ENCODE data around the gene PRKCA.

Gene PRKCA

GRCh38 chr17:66633317-66633965 lies 331.0 kb downstream of the PRKCA start:
- Histone ChIP-seq H4K8ac (ENCODE audit: low read depth, low read length) (no peak overlapping the region), H2BK120ac (ENCODE audit: low read depth, low read length) (no peak overlapping the region), H2AFZ (ENCODE audit: low read length) (no peak overlapping the region), H3K4me1 (ENCODE audit: control insufficient read depth in 2 of 2, insufficient read depth in 1 of 2, low read depth in 1 of 2, low read length in 2 of 2) (no peaks in the 10 kb centered on the region), H3K79me1 (ENCODE audit: low read depth, low read length) (no peaks in the 10 kb centered on the region), H4K91ac (ENCODE audit: low read depth, low read length, poor library complexity) (no peak overlapping the region), H3K14ac (ENCODE audit: low read length) (no peak overlapping the region), H3K27ac (replicated peaks; ENCODE audit: low read length) (no peak overlapping the region), H3K36me3 (replicated peaks in 1 of 2; ENCODE audit: control insufficient read depth in 2 of 2, insufficient read depth in 2 of 2, low read length in 2 of 2) (no peaks in the 10 kb centered on the region), H2BK15ac (ENCODE audit: low read length) (no peak overlapping the region), H2BK12ac (ENCODE audit: low read length) (no peak overlapping the region), H3K4me3 (ENCODE audit: low read length in 2 of 2) (no peak overlapping the region), H2BK5ac (ENCODE audit: low read length) (no peak overlapping the region), H3K9me3 (replicated peaks in 1 of 2; ENCODE audit: control insufficient read depth in 2 of 2, insufficient read depth in 1 of 2, low read depth in 1 of 2, low read length in 2 of 2) (no peaks in the 10 kb centered on the region), H3K4me2 (ENCODE audit: insufficient read depth, low read length, poor library complexity, severe bottlenecking) (no peak overlapping the region), H3K18ac (ENCODE audit: low read length) (no peak overlapping the region), H3K23ac (ENCODE audit: low read depth, low read length, poor library complexity) (no peak overlapping the region), H3K9ac (ENCODE audit: low read depth, low read length, poor library complexity) (no peak overlapping the region), H2AK5ac (ENCODE audit: low read depth, low read length) (no peak overlapping the region), H3K27me3 (ENCODE audit: control insufficient read depth in 3 of 3, insufficient read depth in 3 of 3, low read depth in 1 of 3, low read length in 3 of 3) (no peaks in the 10 kb centered on the region), H3K4ac (ENCODE audit: low read length) (no peak overlapping the region)
- WGBS, 2 donors (ENCODE audit: extremely low coverage in 2 of 2, insufficient read length in 2 of 2, insufficient replicate concordance in 1 of 2): no CpG with 5 or more reads among the region's 3 CpGs
- no peak for DNase-seq (ENCODE audit: low spot score)

- Histone ChIP-seq H3K18ac (ENCODE audit: low read length) (no peak overlapping the region), H2BK5ac (ENCODE audit: low read length) (no peak overlapping the region), H2BK12ac (ENCODE audit: low read length) (no peak overlapping the region), H3K4me1 (ENCODE audit: control insufficient read depth in 2 of 2, insufficient read depth in 1 of 2, low read depth in 1 of 2, low read length in 2 of 2) (no peaks in the 10 kb centered on the region), H3K14ac (ENCODE audit: low read length) (no peak overlapping the region), H3K27ac (replicated peaks; ENCODE audit: low read length) (no peak overlapping the region), H2AFZ (ENCODE audit: low read length) (no peak overlapping the region), H2BK120ac (ENCODE audit: low read depth, low read length) (no peak overlapping the region), H2AK5ac (ENCODE audit: low read depth, low read length) (no peak overlapping the region), H3K36me3 (replicated peaks in 1 of 2; ENCODE audit: control insufficient read depth in 2 of 2, insufficient read depth in 2 of 2, low read length in 2 of 2) (no peaks in the 10 kb centered on the region), H3K9ac (ENCODE audit: low read depth, low read length, poor library complexity) (no peak overlapping the region), H3K79me1 (ENCODE audit: low read depth, low read length) (no peaks in the 10 kb centered on the region), H4K91ac (ENCODE audit: low read depth, low read length, poor library complexity) (no peak overlapping the region), H3K4me2 (ENCODE audit: insufficient read depth, low read length, poor library complexity, severe bottlenecking) (no peak overlapping the region), H3K9me3 (replicated peaks in 1 of 2; ENCODE audit: control insufficient read depth in 2 of 2, insufficient read depth in 1 of 2, low read depth in 1 of 2, low read length in 2 of 2) (no peaks in the 10 kb centered on the region), H3K4me3 (ENCODE audit: low read length in 2 of 2) (no peak overlapping the region), H3K23ac (ENCODE audit: low read depth, low read length, poor library complexity) (no peak overlapping the region), H2BK15ac (ENCODE audit: low read length) (no peak overlapping the region), H4K8ac (ENCODE audit: low read depth, low read length) (no peak overlapping the region), H3K27me3 (ENCODE audit: control insufficient read depth in 3 of 3, insufficient read depth in 3 of 3, low read depth in 1 of 3, low read length in 3 of 3) (no peaks in the 10 kb centered on the region), H3K4ac (ENCODE audit: low read length) (no peak overlapping the region)
- no peak for DNase-seq (ENCODE audit: low spot score)
- no CpG with 5 or more reads among the region's 1 CpG for WGBS, 2 donors (ENCODE audit: extremely low coverage in 2 of 2, insufficient read length in 2 of 2, insufficient replicate concordance in 1 of 2)
Measured at GRCh38 chr17:66634193-66634592, 331.8 kb downstream of the PRKCA start.

GRCh38 chr17:66635386-66636045 lies 333.1 kb downstream of the PRKCA start:
- H3K79me1 ChIP-seq (ENCODE audit: low read depth, low read length): no peaks in the 10 kb centered on the region
- H3K27ac ChIP-seq (replicated peaks; ENCODE audit: low read length): no peak overlapping the region
- H3K4me1 ChIP-seq (ENCODE audit: control insufficient read depth in 2 of 2, insufficient read depth in 1 of 2, low read depth in 1 of 2, low read length in 2 of 2): no peaks in the 10 kb centered on the region
- H3K4ac ChIP-seq (ENCODE audit: low read length): no peak overlapping the region
- no peaks in the 10 kb centered on the region for H3K36me3 ChIP-seq (replicated peaks in 1 of 2; ENCODE audit: control insufficient read depth in 2 of 2, insufficient read depth in 2 of 2, low read length in 2 of 2)
- H3K4me2 ChIP-seq (ENCODE audit: insufficient read depth, low read length, poor library complexity, severe bottlenecking): no peak overlapping the region
- DNase-seq (ENCODE audit: low spot score): no peak
- H2BK15ac ChIP-seq (ENCODE audit: low read length): no peak overlapping the region
- H3K4me3 ChIP-seq (ENCODE audit: low read length in 2 of 2): no peak overlapping the region
- H3K14ac ChIP-seq (ENCODE audit: low read length): no peak overlapping the region
- no peak overlapping the region for H3K18ac ChIP-seq (ENCODE audit: low read length)
- H4K91ac ChIP-seq (ENCODE audit: low read depth, low read length, poor library complexity): no peak overlapping the region
- no peaks in the 10 kb centered on the region for H3K27me3 ChIP-seq (ENCODE audit: control insufficient read depth in 3 of 3, insufficient read depth in 3 of 3, low read depth in 1 of 3, low read length in 3 of 3)
- no peaks in the 10 kb centered on the region for H3K9me3 ChIP-seq (replicated peaks in 1 of 2; ENCODE audit: control insufficient read depth in 2 of 2, insufficient read depth in 1 of 2, low read depth in 1 of 2, low read length in 2 of 2)
- no peak overlapping the region for H2BK12ac ChIP-seq (ENCODE audit: low read length)
- no peak overlapping the region for H4K8ac ChIP-seq (ENCODE audit: low read depth, low read length)
- H2AK5ac ChIP-seq (ENCODE audit: low read depth, low read length): no peak overlapping the region
- no peak overlapping the region for H2AFZ ChIP-seq (ENCODE audit: low read length)
- H3K9ac ChIP-seq (ENCODE audit: low read depth, low read length, poor library complexity): no peak overlapping the region
- H3K23ac ChIP-seq (ENCODE audit: low read depth, low read length, poor library complexity): no peak overlapping the region
- H2BK5ac ChIP-seq (ENCODE audit: low read length): no peak overlapping the region
- WGBS, 2 donors (ENCODE audit: extremely low coverage in 2 of 2, insufficient read length in 2 of 2, insufficient replicate concordance in 1 of 2): no CpG with 5 or more reads among the region's 7 CpGs
- no peak overlapping the region for H2BK120ac ChIP-seq (ENCODE audit: low read depth, low read length)

- Histone ChIP-seq H3K27me3 (ENCODE audit: control insufficient read depth in 3 of 3, insufficient read depth in 3 of 3, low read depth in 1 of 3, low read length in 3 of 3) (no peaks in the 10 kb centered on the region), H3K9me3 (replicated peaks in 1 of 2; ENCODE audit: control insufficient read depth in 2 of 2, insufficient read depth in 1 of 2, low read depth in 1 of 2, low read length in 2 of 2) (no peaks in the 10 kb centered on the region), H3K18ac (ENCODE audit: low read length) (no peak overlapping the region), H2AFZ (ENCODE audit: low read length) (no peak overlapping the region), H3K27ac (replicated peaks; ENCODE audit: low read length) (no peak overlapping the region), H2BK15ac (ENCODE audit: low read length) (no peak overlapping the region), H2BK12ac (ENCODE audit: low read length) (no peak overlapping the region), H3K14ac (ENCODE audit: low read length) (no peak overlapping the region), H3K36me3 (replicated peaks in 1 of 2; ENCODE audit: control insufficient read depth in 2 of 2, insufficient read depth in 2 of 2, low read length in 2 of 2) (no peaks in the 10 kb centered on the region), H4K8ac (ENCODE audit: low read depth, low read length) (no peak overlapping the region), H3K4me3 (ENCODE audit: low read length in 2 of 2) (no peak overlapping the region), H3K23ac (ENCODE audit: low read depth, low read length, poor library complexity) (no peak overlapping the region), H2BK5ac (ENCODE audit: low read length) (no peak overlapping the region), H3K4me2 (ENCODE audit: insufficient read depth, low read length, poor library complexity, severe bottlenecking) (no peak overlapping the region), H4K91ac (ENCODE audit: low read depth, low read length, poor library complexity) (no peak overlapping the region), H2BK120ac (ENCODE audit: low read depth, low read length) (no peak overlapping the region), H2AK5ac (ENCODE audit: low read depth, low read length) (no peak overlapping the region), H3K4ac (ENCODE audit: low read length) (no peak overlapping the region), H3K79me1 (ENCODE audit: low read depth, low read length) (no peaks in the 10 kb centered on the region), H3K4me1 (ENCODE audit: control insufficient read depth in 2 of 2, insufficient read depth in 1 of 2, low read depth in 1 of 2, low read length in 2 of 2) (no peaks in the 10 kb centered on the region), H3K9ac (ENCODE audit: low read depth, low read length, poor library complexity) (no peak overlapping the region)
- DNase-seq (ENCODE audit: low spot score): no peak
- no CpG with 5 or more reads among the region's 4 CpGs for WGBS, 2 donors (ENCODE audit: extremely low coverage in 2 of 2, insufficient read length in 2 of 2, insufficient replicate concordance in 1 of 2)
Measured at GRCh38 chr17:66636111-66636510, 333.7 kb downstream of the PRKCA start.

All from neuronal stem cell (in vitro differentiated cells).